HEK293 (cell line): ENCODE measurements around the gene KCNAB2.
A peak's percentile ranks its signal among the peaks of the same experiment; 100 is the strongest.

ENCODE experiments used
- CTCF ChIA-PET: fragments of 350-600 bp; formaldehyde crosslinking; extraction: SDS; loops from one replicate; lab custom pipeline; 2021; ENCODE audit warnings: antibody characterized with exemption; lab: Yijun Ruan, JAX
- POLR2A ChIA-PET: fragments of 300-600 bp; formaldehyde crosslinking; extraction: SDS; loops from one replicate; lab custom pipeline; 2020; ENCODE audit warnings: antibody characterized with exemption, inconsistent platforms; lab: Yijun Ruan, JAX
- H3K27ac ChIP-seq: fragments of 200-500 bp; sonication (Bioruptor generic); 2 replicates; pipeline ENCODE4 v1.5.1; 2014; ENCODE audit warnings: low read depth, low read length, control low read depth, inconsistent platforms; ENCODE audit errors: extremely low read depth
- H3K36me3 ChIP-seq, 2 experiments: fragments of 200-500 bp in 1 of 2; sonication (Bioruptor generic) in 1 of 2; 1 replicate in 1 of 2; 2 replicates in 1 of 2; pipeline ENCODE4 v1.5.1; 2014 to 2017; ENCODE audit warnings: inconsistent platforms in 2 of 2, low read length in 2 of 2; ENCODE audit not compliant: control insufficient read depth in 2 of 2, insufficient read depth in 1 of 2
- H3K4me1 ChIP-seq: fragments of 200-500 bp; sonication (Bioruptor generic); 2 replicates; pipeline ENCODE4 v1.5.1; 2014; ENCODE audit warnings: mild to moderate bottlenecking, low read length, inconsistent platforms; ENCODE audit not compliant: control insufficient read depth, insufficient read depth
- H3K4me3 ChIP-seq: 2 replicates; pipeline ENCODE4 v1.5.1; 2011; ENCODE audit warnings: low read depth, mild to moderate bottlenecking, control low read depth, low read length, moderate library complexity
- H3K9me3 ChIP-seq: fragments of 200-500 bp; sonication (Bioruptor generic); 2 replicates; pipeline ENCODE4 v1.5.1; 2014; ENCODE audit warnings: low read depth, low read length, inconsistent platforms; ENCODE audit not compliant: control insufficient read depth, insufficient read depth
- BCL11A ChIP-seq: fragments of 450-650 bp; formaldehyde crosslinking; IDR thresholded peaks from 2 replicates; pipeline ENCODE4 v1.5.1; 2016; ENCODE audit warnings: low read depth, missing biosample characterization, missing genetic modification characterization
- GLIS2 ChIP-seq: fragments of 450-650 bp; formaldehyde crosslinking; IDR thresholded peaks from 2 replicates; pipeline ENCODE4 v1.5.1; 2016; ENCODE audit warnings: missing biosample characterization, missing genetic modification characterization
- SETDB1 ChIP-seq: IDR thresholded peaks from one replicate; pipeline ENCODE4 v1.6.1; 2017; ENCODE audit warnings: mild to moderate bottlenecking, low read length, moderate library complexity, mixed read lengths; ENCODE audit not compliant: insufficient read length
- SP7 ChIP-seq: fragments of 450-650 bp; formaldehyde crosslinking; IDR thresholded peaks from 2 replicates; pipeline ENCODE4 v1.5.1; 2016; ENCODE audit warnings: missing biosample characterization, missing genetic modification characterization
- ZBTB20 ChIP-seq: fragments of 450-650 bp; formaldehyde crosslinking; IDR thresholded peaks from 2 replicates; pipeline ENCODE4 v1.5.1; 2016; ENCODE audit warnings: missing biosample characterization, missing genetic modification characterization
- ZBTB21 ChIP-seq: fragments of 450-650 bp; formaldehyde crosslinking; IDR thresholded peaks from 2 replicates; pipeline ENCODE4 v1.5.1; 2017; ENCODE audit warnings: missing biosample characterization, missing genetic modification characterization
- ZFHX2 ChIP-seq: fragments of 450-650 bp; formaldehyde crosslinking; conservative IDR thresholded peaks from 2 replicates; pipeline ENCODE4 v1.5.1; 2016; ENCODE audit warnings: missing biosample characterization, missing genetic modification characterization
- ZFP3 ChIP-seq: fragments of 450-650 bp; formaldehyde crosslinking; IDR thresholded peaks from 2 replicates; pipeline ENCODE4 v1.5.1; 2016; ENCODE audit warnings: low read depth, missing biosample characterization, missing genetic modification characterization
- ZNF10 ChIP-seq: fragments of 450-650 bp; formaldehyde crosslinking; IDR thresholded peaks from 2 replicates; pipeline ENCODE4 v1.5.1; 2017; ENCODE audit warnings: missing biosample characterization, missing genetic modification characterization
- ZNF146 ChIP-seq: fragments of 450-650 bp; formaldehyde crosslinking; IDR thresholded peaks from 2 replicates; pipeline ENCODE4 v1.5.1; 2016; ENCODE audit warnings: missing biosample characterization, missing genetic modification characterization
- ZNF274 ChIP-seq, 2 experiments: fragments of 200-500 bp in 1 of 2; fragments of 450-650 bp in 1 of 2; sonication (Bioruptor generic) in 1 of 2; formaldehyde crosslinking in 1 of 2; IDR thresholded peaks; 2 replicates each; pipeline versions ENCODE4 v1.5.1 to v1.6.1; 2014 to 2016; ENCODE audit warnings: borderline replicate concordance in 1 of 2, inconsistent platforms in 1 of 2, low read length in 1 of 2, missing biosample characterization in 1 of 2, missing genetic modification characterization in 1 of 2
- ZNF292 ChIP-seq: fragments of 450-650 bp; formaldehyde crosslinking; IDR thresholded peaks from 2 replicates; pipeline ENCODE4 v1.5.1; 2016; ENCODE audit warnings: low read depth, missing biosample characterization, missing genetic modification characterization, borderline replicate concordance
- ZNF473 ChIP-seq: fragments of 450-650 bp; formaldehyde crosslinking; IDR thresholded peaks from 2 replicates; pipeline ENCODE4 v1.5.1; 2017; ENCODE audit warnings: missing biosample characterization, missing genetic modification characterization
- ZNF571 ChIP-seq: fragments of 450-650 bp; formaldehyde crosslinking; IDR thresholded peaks from 2 replicates; pipeline ENCODE4 v1.5.0; 2017; ENCODE audit warnings: missing biosample characterization, missing genetic modification characterization
- ZNF596 ChIP-seq: fragments of 450-650 bp; IDR thresholded peaks from 2 replicates; pipeline ENCODE4 v1.5.0; 2018; ENCODE audit warnings: missing biosample characterization, mild to moderate bottlenecking, missing genetic modification characterization, moderate library complexity
- ZNF792 ChIP-seq: fragments of 450-650 bp; formaldehyde crosslinking; IDR thresholded peaks from 2 replicates; pipeline ENCODE4 v1.5.1; 2016; ENCODE audit warnings: missing biosample characterization, missing genetic modification characterization
- TF ChIP-seq, protein P1 (sequence below): fragments of 450-650 bp; formaldehyde crosslinking; IDR thresholded peaks from 2 replicates; pipeline ENCODE4 v1.5.1; 2016; ENCODE audit warnings: missing biosample characterization, missing genetic modification characterization
- TF ChIP-seq, protein P2 (sequence below): fragments of 450-650 bp; formaldehyde crosslinking; IDR thresholded peaks from 2 replicates; pipeline ENCODE4 v1.5.1; 2017; ENCODE audit warnings: missing biosample characterization, missing genetic modification characterization
- TF ChIP-seq, protein P3 (sequence below): fragments of 450-650 bp; formaldehyde crosslinking; IDR thresholded peaks from 2 replicates; pipeline ENCODE4 v1.5.1; 2016; ENCODE audit warnings: missing biosample characterization, missing genetic modification characterization
- TF ChIP-seq, protein P4 (sequence below): fragments of 450-650 bp; formaldehyde crosslinking; IDR thresholded peaks from 2 replicates; pipeline ENCODE4 v1.5.1; 2016; ENCODE audit warnings: missing biosample characterization, missing genetic modification characterization
- TF ChIP-seq, protein P5 (sequence below): fragments of 450-650 bp; formaldehyde crosslinking; IDR thresholded peaks from 2 replicates; pipeline ENCODE4 v1.5.1; 2017; ENCODE audit warnings: missing biosample characterization, missing genetic modification characterization
- TF ChIP-seq, protein P6 (sequence below): fragments of 450-650 bp; formaldehyde crosslinking; IDR thresholded peaks from 2 replicates; pipeline ENCODE4 v1.5.1; 2016; ENCODE audit warnings: missing biosample characterization, missing genetic modification characterization

The KCNAB2 gene

DNA sequence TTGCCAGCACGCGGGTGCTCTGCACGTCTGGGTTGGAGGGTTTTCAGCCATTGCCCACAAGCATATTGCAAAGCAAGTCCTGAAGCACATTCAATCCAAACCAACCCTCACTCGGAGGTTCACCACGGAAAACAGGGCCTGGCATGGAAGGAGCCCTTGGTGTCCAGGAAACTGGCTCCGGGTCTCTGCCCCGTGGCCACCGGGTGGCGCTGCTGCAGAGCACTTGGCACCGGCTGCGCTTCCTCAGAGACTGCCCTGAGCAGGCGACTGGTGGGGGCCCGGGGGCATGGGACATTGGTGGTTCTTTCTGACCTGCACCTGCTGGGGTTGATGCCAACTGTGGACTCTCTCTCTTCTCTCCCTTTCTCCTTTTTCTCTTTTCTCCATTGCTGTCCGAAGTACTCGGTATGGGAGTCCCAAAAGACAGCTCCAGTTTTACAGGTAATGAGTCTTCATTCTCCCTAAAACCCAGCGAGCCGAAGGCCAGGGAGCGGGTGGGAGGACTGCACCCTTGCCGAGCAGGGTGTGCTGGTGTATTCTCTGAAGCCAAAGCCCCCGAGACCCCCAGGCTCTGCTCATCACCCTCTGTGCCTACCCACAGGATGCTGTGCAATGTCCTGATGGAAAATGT, 4.1 kb upstream of the KCNAB2 start (continued):
- TF ChIP-seq, protein P1, sequence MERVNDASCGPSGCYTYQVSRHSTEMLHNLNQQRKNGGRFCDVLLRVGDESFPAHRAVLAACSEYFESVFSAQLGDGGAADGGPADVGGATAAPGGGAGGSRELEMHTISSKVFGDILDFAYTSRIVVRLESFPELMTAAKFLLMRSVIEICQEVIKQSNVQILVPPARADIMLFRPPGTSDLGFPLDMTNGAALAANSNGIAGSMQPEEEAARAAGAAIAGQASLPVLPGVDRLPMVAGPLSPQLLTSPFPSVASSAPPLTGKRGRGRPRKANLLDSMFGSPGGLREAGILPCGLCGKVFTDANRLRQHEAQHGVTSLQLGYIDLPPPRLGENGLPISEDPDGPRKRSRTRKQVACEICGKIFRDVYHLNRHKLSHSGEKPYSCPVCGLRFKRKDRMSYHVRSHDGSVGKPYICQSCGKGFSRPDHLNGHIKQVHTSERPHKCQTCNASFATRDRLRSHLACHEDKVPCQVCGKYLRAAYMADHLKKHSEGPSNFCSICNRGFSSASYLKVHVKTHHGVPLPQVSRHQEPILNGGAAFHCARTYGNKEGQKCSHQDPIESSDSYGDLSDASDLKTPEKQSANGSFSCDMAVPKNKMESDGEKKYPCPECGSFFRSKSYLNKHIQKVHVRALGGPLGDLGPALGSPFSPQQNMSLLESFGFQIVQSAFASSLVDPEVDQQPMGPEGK (tag by site-specific recombination) = peak; percentile 41; the same call in 1 of the 2 replicates
- no peak for TF ChIP-seq ZNF596 (tag by site-specific recombination)
- no peak for TF ChIP-seq BCL11A (tag by site-specific recombination)
- peak; percentile 19; the same call in 1 of the 2 replicates for TF ChIP-seq ZNF10 (tag by site-specific recombination)
- TF ChIP-seq SETDB1 = no peak

DNA sequence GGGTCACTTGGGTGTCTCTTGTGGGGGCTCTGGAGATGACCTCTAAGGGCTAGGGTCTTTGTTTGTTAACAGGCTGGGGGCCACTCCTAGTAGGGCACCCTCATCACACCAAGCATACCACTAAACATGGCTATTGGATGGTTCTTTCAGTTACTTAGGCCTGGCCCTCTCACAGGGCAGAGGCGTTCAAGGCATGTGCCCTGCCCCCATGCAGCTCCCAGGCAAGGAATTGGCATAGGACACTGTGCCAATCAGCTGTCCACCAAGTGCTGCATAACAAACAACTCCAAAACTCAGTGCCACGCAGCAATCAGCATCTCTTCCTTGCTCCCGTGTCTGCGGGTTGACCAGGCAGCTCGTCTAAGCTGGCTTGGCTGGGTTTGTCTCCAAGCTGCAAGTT, 2.1 kb upstream of the KCNAB2 start:
- Histone ChIP-seq H3K4me1 (no peaks in the 10 kb centered on the region), H3K36me3 (no peaks in the 10 kb centered on the region), H3K4me3 (no peak overlapping the region), H3K27ac (no peak overlapping the region), H3K9me3 (no peaks in the 10 kb centered on the region)
- POLR2A ChIA-PET = no interaction called here
- TF ChIP-seq ZNF473 (no peak), ZNF146 (tag by site-specific recombination) (no peak), ZBTB20 (tag by site-specific recombination) (no peak), GLIS2 (tag by site-specific recombination) (no peak), ZNF292 (no peak), ZNF792 (tag by site-specific recombination) (no peak), ZFHX2 (tag by site-specific recombination) (no peak), SP7 (tag by site-specific recombination) (no peak), ZBTB21 (tag by site-specific recombination) (no peak), ZNF571 (tag by site-specific recombination) (no peak), ZNF274 (IDR thresholded peaks at IDR 0.05; ENCODE audit: low read length) (no peak), ZNF274 (tag by site-specific recombination; IDR thresholded peaks at IDR 0.05; ENCODE audit: borderline replicate concordance) (no peak), ZFP3 (tag by site-specific recombination) (no peak)
- TF ChIP-seq, protein P2, sequence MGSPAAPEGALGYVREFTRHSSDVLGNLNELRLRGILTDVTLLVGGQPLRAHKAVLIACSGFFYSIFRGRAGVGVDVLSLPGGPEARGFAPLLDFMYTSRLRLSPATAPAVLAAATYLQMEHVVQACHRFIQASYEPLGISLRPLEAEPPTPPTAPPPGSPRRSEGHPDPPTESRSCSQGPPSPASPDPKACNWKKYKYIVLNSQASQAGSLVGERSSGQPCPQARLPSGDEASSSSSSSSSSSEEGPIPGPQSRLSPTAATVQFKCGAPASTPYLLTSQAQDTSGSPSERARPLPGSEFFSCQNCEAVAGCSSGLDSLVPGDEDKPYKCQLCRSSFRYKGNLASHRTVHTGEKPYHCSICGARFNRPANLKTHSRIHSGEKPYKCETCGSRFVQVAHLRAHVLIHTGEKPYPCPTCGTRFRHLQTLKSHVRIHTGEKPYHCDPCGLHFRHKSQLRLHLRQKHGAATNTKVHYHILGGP (tag by site-specific recombination) = no peak
- TF ChIP-seq, protein P3, sequence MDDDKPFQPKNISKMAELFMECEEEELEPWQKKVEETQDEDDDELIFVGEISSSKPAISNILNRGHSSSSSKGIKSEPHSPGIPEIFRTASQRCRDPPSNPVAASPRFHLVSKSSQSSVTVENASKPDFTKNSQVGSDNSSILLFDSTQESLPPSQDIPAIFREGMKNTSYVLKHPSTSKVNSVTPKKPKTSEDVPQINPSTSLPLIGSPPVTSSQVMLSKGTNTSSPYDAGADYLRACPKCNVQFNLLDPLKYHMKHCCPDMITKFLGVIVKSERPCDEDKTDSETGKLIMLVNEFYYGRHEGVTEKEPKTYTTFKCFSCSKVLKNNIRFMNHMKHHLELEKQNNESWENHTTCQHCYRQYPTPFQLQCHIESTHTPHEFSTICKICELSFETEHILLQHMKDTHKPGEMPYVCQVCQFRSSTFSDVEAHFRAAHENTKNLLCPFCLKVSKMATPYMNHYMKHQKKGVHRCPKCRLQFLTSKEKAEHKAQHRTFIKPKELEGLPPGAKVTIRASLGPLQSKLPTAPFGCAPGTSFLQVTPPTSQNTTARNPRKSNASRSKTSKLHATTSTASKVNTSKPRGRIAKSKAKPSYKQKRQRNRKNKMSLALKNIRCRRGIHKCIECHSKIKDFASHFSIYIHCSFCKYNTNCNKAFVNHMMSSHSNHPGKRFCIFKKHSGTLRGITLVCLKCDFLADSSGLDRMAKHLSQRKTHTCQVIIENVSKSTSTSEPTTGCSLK (tag by site-specific recombination) = no peak
- TF ChIP-seq, protein P4, sequence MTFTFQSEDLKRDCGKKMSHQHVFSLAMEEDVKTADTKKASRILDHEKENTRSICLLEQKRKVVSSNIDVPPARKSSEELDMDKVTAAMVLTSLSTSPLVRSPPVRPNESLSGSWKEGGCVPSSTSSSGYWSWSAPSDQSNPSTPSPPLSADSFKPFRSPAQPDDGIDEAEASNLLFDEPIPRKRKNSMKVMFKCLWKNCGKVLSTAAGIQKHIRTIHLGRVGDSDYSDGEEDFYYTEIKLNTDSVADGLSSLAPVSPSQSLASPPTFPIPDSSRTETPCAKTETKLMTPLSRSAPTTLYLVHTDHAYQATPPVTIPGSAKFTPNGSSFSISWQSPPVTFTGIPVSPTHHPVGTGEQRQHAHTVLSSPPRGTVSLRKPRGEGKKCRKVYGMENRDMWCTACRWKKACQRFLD (tag by site-specific recombination) = no peak
- TF ChIP-seq, protein P5, sequence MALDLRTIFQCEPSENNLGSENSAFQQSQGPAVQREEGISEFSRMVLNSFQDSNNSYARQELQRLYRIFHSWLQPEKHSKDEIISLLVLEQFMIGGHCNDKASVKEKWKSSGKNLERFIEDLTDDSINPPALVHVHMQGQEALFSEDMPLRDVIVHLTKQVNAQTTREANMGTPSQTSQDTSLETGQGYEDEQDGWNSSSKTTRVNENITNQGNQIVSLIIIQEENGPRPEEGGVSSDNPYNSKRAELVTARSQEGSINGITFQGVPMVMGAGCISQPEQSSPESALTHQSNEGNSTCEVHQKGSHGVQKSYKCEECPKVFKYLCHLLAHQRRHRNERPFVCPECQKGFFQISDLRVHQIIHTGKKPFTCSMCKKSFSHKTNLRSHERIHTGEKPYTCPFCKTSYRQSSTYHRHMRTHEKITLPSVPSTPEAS = no peak
- TF ChIP-seq, protein P6, sequence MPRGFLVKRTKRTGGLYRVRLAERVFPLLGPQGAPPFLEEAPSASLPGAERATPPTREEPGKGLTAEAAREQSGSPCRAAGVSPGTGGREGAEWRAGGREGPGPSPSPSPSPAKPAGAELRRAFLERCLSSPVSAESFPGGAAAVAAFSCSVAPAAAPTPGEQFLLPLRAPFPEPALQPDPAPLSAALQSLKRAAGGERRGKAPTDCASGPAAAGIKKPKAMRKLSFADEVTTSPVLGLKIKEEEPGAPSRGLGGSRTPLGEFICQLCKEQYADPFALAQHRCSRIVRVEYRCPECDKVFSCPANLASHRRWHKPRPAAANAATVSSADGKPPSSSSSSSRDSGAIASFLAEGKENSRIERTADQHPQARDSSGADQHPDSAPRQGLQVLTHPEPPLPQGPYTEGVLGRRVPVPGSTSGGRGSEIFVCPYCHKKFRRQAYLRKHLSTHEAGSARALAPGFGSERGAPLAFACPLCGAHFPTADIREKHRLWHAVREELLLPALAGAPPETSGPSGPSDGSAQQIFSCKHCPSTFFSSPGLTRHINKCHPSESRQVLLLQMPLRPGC (tag by site-specific recombination) = no peak
- CTCF ChIA-PET = interaction anchor here (0.7 to 1.4 kb wide), 4 partner anchors 13 to 201 kb away, joined by 3 read pairs; no protein-coding TSS in a partner anchor
